ENCODE results near the gene RBPJL. TPM values are rescaled to one million over a fixed set of nuclear protein-coding genes. Genes with fewer than 3 reads are reported as not detected.

The RBPJL gene
- total and polyA plus RNA-seq, 8 donors = 2.2 to 10.4 (median 3.4) TPM; not detected in 4

DNA sequence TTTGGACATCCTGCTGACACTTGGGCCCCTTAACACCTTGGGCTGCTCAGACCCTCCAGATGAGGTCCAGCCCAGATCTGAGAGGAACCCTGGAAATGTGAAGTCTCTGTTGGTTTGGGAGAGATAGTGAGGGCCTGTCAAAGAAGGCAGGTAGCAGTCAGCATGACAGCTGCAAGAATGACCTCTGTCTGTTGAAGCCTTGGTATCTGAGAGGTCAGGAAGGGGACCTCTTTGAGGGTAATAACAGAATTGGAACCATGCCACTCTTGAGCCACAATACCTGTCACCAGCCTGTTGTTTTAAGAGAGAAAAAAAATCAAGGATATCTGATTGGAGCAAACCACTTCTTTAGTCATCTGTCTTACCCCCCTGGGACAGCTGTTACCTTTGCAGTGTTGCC, 60.5 kb downstream of the RBPJL start:
- DNase-seq = no peak
- peaks cover 23 to 43% (median 40%) of the 10 kb centered on the region in 4 donors for H3K36me3 ChIP-seq
- TF ChIP-seq, protein P1, sequence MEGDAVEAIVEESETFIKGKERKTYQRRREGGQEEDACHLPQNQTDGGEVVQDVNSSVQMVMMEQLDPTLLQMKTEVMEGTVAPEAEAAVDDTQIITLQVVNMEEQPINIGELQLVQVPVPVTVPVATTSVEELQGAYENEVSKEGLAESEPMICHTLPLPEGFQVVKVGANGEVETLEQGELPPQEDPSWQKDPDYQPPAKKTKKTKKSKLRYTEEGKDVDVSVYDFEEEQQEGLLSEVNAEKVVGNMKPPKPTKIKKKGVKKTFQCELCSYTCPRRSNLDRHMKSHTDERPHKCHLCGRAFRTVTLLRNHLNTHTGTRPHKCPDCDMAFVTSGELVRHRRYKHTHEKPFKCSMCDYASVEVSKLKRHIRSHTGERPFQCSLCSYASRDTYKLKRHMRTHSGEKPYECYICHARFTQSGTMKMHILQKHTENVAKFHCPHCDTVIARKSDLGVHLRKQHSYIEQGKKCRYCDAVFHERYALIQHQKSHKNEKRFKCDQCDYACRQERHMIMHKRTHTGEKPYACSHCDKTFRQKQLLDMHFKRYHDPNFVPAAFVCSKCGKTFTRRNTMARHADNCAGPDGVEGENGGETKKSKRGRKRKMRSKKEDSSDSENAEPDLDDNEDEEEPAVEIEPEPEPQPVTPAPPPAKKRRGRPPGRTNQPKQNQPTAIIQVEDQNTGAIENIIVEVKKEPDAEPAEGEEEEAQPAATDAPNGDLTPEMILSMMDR (IDR thresholded peaks at IDR 0.05) = no peak
- TF ChIP-seq POLR2A (IDR thresholded peaks at IDR 0.05) = no peak
- no peak for TF ChIP-seq POLR2AphosphoS5 (IDR thresholded peaks at IDR 0.05)
- TF ChIP-seq EP300 (IDR thresholded peaks at IDR 0.05) = no peak
- no peaks in the 10 kb centered on the region for H3K9me3 ChIP-seq
- H3K4me1 ChIP-seq = peaks cover 12 to 51% (median 26%) of the 10 kb centered on the region in 4 donors
- no peak overlapping the region for H3K4me3 ChIP-seq
- H3K27ac ChIP-seq = no peak overlapping the region
- H3K27me3 ChIP-seq = no peaks in the 10 kb centered on the region
- intact Hi-C loops (cut with DNase I; ENCODE audit: low total_unique reads) = loop anchor here (5.0 kb wide), 1 partner anchor 55 kb away; no protein-coding TSS in a partner anchor

Other genes starting within 250 kb of the RBPJL start
- not detected for gene KCNS1, start 205.7 kb upstream of the RBPJL start, total RNA-seq
- gene KCNS1, start 205.7 kb upstream of the RBPJL start, polyA plus RNA-seq = under 1 TPM in 1 of 3 donors, not detected in 2; 0.30 TPM
- gene WFDC5, start 191.7 kb upstream of the RBPJL start, total RNA-seq = not detected
- gene WFDC5, start 191.7 kb upstream of the RBPJL start, polyA plus RNA-seq = 1 to 10 TPM in 1 of 3 donors, not detected in 2; 3.7 TPM
- gene WFDC12, start 182.4 kb upstream of the RBPJL start, total RNA-seq = not detected
- under 1 TPM in 1 of 3 donors, not detected in 2; 0.15 TPM for gene WFDC12, start 182.4 kb upstream of the RBPJL start, polyA plus RNA-seq
- 10 to 100 TPM in 1 of 5 donors, 1 to 10 TPM in 2, not detected in 2; 1.6 to 90.4 (median 2.3) TPM for gene PI3, start 131.9 kb upstream of the RBPJL start, total RNA-seq
- gene PI3, start 131.9 kb upstream of the RBPJL start, polyA plus RNA-seq = 100 to 1,000 TPM in 1 of 3 donors, 10 to 100 TPM in 1, 1 to 10 TPM in 1; 4.0 to 172 (median 38.3) TPM
- not detected for gene SEMG1, start 99.8 kb upstream of the RBPJL start, total RNA-seq
- gene SEMG1, start 99.8 kb upstream of the RBPJL start, polyA plus RNA-seq = not detected
- not detected for gene SEMG2, start 85.5 kb upstream of the RBPJL start, total RNA-seq
- not detected for gene SEMG2, start 85.5 kb upstream of the RBPJL start, polyA plus RNA-seq
- gene SLPI, start 52.3 kb upstream of the RBPJL start, total RNA-seq = 100 to 1,000 TPM in 3 of 5 donors, 10 to 100 TPM in 1, 1 to 10 TPM in 1; 9.7 to 276 (median 127) TPM
- 100 to 1,000 TPM in 2 of 3 donors, 10 to 100 TPM in 1; 42.8 to 420 (median 150) TPM for gene SLPI, start 52.3 kb upstream of the RBPJL start, polyA plus RNA-seq
- gene MATN4, start 1.5 kb downstream of the RBPJL start, total RNA-seq = under 1 TPM in 1 of 5 donors, not detected in 4; 0.37 TPM
- under 1 TPM in 2 of 3 donors, not detected in 1; 0.25 to 0.30 TPM for gene MATN4, start 1.5 kb downstream of the RBPJL start, polyA plus RNA-seq
- 100 to 1,000 TPM in 2 of 5 donors, 10 to 100 TPM in 3; 27.4 to 343 (median 81.4) TPM for gene SDC4, start 41.6 kb downstream of the RBPJL start, total RNA-seq
- gene SDC4, start 41.6 kb downstream of the RBPJL start, polyA plus RNA-seq = 10 to 100 TPM; 29.6 to 97.3 (median 78.8) TPM
- 100 to 1,000 TPM in 1 of 5 donors, 10 to 100 TPM in 4; 16.0 to 119 (median 25.1) TPM for gene SYS1, start 56.3 kb downstream of the RBPJL start, total RNA-seq
- 10 to 100 TPM; 11.2 to 19.7 (median 18.8) TPM for gene SYS1, start 56.3 kb downstream of the RBPJL start, polyA plus RNA-seq
- gene TP53TG5, start 71.5 kb downstream of the RBPJL start, total RNA-seq = not detected
- gene TP53TG5, start 71.5 kb downstream of the RBPJL start, polyA plus RNA-seq = under 1 TPM in 2 of 3 donors, not detected in 1; 0.12 to 0.33 TPM
- 100 to 1,000 TPM in 1 of 5 donors, 10 to 100 TPM in 4; 10.6 to 131 (median 51.3) TPM for gene DBNDD2, start 101.4 kb downstream of the RBPJL start, total RNA-seq
- gene DBNDD2, start 101.4 kb downstream of the RBPJL start, polyA plus RNA-seq = 10 to 100 TPM; 55.6 to 90.7 (median 77.6) TPM
- gene PIGT, start 109.3 kb downstream of the RBPJL start, total RNA-seq = 100 to 1,000 TPM in 2 of 5 donors, 10 to 100 TPM in 3; 22.6 to 137 (median 87.2) TPM
- gene PIGT, start 109.3 kb downstream of the RBPJL start, polyA plus RNA-seq = 10 to 100 TPM; 30.5 to 72.5 (median 45.0) TPM
- gene WFDC2, start 162.9 kb downstream of the RBPJL start, total RNA-seq = 10 to 100 TPM in 2 of 5 donors, 1 to 10 TPM in 2, not detected in 1; 2.2 to 82.8 (median 37.6) TPM
- 10 to 100 TPM in 2 of 3 donors, 1 to 10 TPM in 1; 6.4 to 57.7 (median 49.0) TPM for gene WFDC2, start 162.9 kb downstream of the RBPJL start, polyA plus RNA-seq
- not detected for gene SPINT3, start 208.8 kb downstream of the RBPJL start, total RNA-seq
- gene SPINT3, start 208.8 kb downstream of the RBPJL start, polyA plus RNA-seq = not detected
- not detected for gene WFDC6, start 232.6 kb downstream of the RBPJL start, total RNA-seq
- gene WFDC6, start 232.6 kb downstream of the RBPJL start, polyA plus RNA-seq = not detected
- not detected for gene EPPIN, start 240.6 kb downstream of the RBPJL start, total RNA-seq
- gene EPPIN, start 240.6 kb downstream of the RBPJL start, polyA plus RNA-seq = not detected

All from stomach (tissue), 9 donors.